NCI-H748 (cell line): ENCODE measurements around the gene DIP2B.
A peak's percentile ranks its signal among the peaks of the same experiment; 100 is the strongest.
"Not testable (repeated sequence)": the region's sequence is repeated elsewhere in the genome, so short reads cannot be mapped to it uniquely, and the experiment has no call there.

Source experiments
- DNase-seq: peaks from one replicate; lab custom pipeline; 2025; ENCODE audit not compliant: unreplicated experiment; lab: John Stamatoyannopoulos, UW

The DIP2B gene

DNA sequence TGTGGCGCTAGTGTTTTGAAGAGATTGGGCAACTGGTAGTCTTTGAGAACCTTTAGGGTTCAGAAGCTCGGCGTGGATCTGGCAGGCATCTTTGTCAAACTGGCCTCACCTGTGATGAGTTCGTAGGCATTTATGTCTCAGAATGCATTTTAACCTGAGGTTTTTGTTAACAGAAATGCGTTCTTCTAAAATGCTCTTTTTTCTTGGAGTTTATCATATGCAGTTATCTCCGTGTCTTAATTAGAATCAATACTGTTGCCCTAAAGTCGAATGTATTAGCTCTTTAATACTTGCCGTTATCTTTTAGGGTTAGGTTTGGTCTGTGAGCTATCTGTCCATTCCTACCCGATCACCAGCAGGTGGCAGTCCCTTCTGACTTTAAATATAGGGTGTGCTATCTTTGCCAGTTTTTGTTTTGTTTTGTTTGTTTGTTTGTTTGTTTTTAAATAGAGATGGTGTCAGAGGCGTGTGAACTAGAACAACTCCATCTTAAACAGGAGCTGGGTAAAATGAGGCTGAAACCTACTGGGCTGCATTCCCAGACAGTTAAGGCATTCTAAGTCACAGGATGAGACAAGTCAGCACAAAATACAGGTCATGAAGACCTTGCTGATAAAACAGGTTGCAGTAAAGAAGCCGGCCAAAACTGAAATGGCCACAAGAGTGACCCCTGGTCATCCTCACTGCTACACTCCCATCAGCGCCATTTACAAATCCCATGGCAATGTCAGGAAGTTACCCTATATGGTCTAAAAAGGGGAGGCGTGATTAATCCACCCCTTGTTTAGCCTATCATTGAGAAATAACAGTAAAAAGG lies 260.5 kb downstream of the DIP2B start:
- peak; percentile 63 for DNase-seq

DNA sequence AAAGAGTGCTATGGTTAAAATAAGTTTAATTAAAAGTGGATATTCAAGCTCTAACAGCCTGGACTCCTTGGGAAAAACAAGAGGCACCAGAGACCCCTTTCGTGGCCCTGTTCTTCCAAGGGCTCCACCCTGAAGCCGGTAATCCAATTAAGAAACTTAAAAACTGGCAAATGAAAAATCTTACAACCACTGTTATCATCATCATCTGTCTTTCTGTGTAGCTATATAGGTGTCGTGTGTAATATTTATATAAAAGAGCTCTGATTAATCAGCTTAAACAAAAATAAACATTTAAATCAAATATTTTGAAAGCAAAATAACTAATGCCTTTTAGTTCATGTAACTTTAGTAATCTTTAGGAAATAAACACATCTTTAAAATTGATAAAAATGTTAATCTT lies 263.6 kb downstream of the DIP2B start:
- DNase-seq = no peak

DNA sequence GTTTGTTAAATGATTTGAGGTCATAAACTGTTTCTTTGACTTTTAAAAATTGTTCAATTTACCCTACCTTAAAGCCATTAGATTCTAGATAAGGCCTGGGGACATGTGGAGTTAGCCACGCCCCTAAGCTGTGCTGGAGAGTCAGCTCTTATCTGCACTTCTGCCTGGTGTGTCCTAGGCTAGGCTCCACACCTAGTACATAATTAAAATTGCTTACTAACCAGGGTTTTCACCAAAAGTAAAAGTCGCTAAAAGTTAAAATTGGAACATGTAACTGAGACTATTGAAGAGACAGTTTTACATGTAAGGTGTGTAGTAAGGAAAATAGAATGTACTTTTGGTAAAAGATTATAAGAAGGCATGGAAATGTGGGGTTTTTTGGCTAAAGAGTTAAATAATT lies 264.0 kb downstream of the DIP2B start:
- DNase-seq = not testable (repeated sequence)

DNA sequence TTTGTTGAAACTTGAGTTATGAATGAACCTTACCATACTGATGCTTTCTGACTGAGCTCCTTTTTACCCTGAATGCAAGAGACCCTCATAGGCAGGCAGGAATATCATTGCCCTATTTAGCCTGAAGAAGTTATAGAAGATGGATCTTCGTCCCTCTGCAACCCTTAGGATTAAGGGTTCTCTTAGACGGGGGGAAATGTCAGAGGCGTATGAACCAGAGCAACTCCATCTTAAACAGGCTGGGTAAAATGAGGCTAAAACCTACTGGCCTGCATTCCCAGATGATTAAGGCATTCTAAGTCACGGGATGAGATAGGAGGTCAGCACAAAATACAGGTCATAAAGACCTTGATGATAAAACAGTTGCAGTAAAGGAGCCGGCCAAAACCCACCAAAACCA lies 266.6 kb downstream of the DIP2B start:
- no peak for DNase-seq

DNA sequence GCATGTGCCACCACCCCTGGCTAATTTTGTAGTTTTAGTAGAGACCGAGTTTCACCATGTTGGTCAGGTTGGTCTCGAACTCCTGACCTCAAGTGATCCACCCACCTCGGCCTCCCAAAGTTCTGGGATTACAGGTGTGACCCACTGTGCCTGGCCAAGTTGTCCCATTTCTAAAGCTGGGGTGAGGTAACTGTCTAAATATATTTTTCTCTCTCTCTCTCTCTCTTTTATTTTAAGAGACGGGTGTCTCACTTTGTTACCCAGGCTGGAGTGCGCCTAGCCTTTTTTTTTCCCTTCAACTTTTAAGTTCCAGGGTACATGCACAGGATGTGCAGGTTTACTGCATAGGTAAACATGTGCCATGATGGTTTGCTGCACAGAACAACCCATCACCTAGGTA lies 267.7 kb downstream of the DIP2B start:
- DNase-seq = no peak

DNA sequence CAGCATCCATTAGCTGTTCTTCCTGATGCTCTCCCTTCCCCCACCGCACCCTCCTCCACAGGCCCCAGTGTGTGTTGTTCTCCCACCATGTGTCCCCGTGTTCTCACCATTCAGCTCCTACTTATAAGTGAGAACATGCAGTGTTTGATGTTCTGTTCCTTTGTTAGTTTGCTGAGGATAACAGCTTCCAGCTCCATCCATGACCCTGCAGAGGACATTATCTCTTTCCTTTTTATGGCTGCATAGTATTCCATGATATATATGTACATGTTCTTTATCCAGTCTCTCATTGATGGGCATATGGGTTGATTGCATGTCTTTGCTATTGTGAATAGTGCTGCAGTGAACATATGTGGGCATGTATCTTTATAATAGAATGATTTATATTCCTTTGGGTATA lies 268.1 kb downstream of the DIP2B start:
- no peak for DNase-seq

DNA sequence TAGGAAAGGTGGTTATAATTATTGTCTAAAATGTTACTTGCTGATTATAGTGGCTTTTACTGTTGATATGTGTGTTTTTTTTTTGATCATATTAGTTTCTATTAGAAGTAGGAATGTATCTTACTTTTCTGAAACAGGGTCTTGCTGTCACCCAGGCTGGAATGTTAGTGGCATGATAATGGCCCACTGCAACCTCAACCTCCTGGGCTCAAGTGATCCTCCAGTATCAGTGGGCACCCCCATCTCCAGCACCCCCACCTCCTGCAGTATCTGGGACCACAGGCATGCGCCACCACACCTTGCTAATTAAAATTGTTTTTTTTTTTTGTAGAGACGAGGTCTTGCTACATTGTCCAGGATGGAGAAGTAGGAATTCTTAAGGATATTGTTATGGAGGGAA lies 270.5 kb downstream of the DIP2B start:
- DNase-seq = no peak

DNA sequence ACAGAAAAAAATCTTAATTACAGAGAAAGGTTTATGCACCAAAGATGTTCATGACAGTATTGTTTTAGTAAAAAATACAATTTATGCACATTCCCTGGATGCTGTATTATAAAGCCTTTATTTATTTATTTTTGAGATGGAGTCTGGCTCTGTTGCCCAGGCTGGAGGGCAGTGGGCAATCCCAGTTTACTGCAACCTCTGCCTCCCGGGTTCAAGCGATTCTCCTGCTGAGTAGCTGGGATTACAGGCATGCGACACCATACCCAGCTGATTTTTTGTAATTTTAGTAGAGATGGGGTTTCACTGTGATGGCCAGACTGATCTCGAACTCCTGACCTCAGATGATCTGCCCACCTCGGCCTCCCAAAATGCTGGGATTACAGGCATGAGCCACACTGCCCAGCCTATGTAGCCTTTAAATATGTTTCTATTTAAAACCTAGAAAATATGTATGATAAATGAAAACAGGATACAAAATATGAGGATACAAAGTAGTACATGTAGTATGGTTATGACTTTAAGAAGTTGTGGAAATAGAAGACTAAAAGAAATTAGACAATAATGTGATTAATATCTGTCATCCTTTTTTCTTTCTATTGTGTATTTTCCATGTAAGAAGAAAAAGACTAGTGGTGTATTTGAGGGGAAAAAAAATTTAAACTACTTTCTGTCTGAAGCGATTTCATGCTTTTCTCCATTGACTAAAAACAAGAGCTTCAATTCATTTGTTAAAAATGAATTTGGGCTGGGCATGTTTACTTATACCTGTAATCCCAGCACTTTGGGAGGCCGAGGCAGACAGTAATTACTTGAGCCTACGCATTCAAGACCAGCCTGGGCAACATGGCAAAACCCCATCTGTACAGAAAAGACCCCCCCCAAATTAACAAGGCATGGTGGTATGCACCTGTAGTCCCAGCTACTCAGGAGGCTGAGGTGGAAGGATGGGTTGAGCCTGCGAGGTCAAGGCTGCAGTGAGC lies 272.3 kb downstream of the DIP2B start:
- no peak for DNase-seq

DNA sequence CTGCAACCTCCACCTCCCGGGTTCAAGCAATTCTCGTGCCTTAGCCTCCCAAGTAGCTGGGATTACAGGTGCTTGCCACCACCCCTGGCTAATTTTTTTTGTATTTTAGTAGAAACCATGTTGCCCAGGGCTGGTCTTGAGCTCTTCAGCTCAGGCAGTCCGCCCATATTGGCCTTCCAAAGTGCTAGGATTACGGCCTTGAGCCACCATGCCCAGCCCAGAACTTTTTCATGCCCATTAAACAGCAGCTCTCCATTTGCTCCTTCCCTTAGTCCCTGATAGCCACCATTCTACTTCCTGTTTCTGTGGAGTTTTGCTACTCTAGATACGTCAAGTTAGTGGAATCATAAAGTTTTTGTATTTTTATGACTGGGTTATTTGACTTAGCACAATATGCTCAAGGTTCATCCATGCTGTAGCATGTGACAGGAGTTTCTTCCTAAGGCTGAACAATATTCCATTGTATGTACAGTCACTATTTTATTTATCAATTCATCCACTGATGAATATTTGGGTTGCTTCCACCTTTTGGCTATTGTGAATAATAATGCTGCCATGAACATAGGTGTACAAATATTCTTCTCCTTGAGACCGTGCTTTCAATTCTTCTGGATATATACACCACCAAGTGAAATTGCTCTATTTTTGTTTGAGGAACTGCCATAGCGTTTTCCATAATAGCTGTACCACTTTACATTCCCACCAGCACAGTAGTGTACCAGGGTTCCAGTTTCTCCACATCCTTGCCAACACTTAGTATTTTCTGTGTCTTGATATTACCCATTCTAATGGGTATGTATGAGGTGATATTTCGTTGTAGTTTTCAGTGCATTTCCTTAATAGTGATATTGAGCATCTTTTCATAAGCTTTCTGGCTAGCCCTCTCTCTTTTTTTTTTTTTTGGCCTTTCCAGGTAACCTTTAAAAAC lies 274.1 kb downstream of the DIP2B start:
- DNase-seq = no peak

DNA sequence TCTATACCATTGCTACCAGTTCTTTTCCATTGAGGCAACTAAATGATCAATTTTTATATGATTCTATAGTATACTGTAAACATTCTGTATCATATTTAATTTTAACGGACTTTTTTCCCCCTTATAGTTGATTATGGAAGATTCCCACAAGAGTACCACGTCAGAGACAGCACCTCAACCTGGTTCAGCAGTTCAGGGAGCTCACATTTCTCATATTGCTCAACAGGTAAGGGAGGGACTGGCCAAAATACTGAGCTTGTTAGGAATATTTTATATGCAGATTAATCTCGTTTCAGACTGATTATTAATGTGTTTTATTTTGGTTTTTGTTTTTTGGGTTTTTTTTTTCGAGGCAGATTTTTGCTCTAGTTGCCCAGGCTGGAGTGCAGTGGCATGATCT lies 275.2 kb downstream of the DIP2B start:
- DNase-seq = no peak

DNA sequence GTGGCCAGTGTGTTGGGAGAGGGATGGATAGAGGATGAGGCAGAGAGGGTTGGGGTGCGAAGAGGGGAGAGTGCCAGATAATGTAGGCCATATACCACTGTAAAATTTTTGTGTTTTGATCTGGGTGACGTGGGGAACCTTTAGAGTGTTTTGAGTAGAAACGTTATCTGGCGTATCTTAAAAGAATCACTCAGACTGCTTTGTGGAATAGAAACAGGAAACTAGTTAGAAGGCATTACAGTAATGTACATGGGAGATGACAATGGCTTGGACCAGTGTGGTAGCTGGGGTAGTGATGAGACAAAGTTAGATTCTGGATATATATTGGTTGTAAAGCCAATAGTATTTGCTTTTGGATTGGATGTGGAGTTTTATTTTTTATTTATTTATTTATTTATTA lies 279.7 kb downstream of the DIP2B start:
- no peak for DNase-seq

DNA sequence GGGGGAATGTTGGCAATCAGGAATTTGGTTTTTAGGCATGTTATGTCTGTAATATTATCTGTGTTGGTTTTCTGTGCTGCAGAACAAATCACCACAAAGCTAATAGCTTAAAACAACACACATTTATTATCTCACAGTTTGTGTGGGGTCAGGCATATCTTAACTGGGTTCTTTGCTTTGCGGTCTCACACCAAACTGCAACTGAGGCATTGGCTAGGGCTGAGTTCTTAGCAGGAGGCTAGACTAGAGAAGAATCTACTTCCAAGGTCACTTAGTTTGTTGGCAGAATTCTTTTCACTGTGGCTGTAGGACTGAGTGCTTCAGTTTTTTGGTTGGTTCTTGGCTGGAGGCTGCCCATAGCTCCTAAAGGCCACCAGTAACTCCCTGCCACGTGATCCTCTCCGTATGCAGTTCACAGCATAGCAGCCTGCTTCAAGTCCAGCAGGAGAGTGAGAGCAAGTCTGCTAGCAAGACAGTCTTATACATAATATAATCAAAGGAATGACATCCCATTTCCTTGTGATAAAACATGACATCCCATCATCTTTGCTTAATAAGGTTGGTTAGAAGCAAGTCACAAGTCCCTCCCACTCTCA lies 280.7 kb downstream of the DIP2B start:
- no peak for DNase-seq

DNA sequence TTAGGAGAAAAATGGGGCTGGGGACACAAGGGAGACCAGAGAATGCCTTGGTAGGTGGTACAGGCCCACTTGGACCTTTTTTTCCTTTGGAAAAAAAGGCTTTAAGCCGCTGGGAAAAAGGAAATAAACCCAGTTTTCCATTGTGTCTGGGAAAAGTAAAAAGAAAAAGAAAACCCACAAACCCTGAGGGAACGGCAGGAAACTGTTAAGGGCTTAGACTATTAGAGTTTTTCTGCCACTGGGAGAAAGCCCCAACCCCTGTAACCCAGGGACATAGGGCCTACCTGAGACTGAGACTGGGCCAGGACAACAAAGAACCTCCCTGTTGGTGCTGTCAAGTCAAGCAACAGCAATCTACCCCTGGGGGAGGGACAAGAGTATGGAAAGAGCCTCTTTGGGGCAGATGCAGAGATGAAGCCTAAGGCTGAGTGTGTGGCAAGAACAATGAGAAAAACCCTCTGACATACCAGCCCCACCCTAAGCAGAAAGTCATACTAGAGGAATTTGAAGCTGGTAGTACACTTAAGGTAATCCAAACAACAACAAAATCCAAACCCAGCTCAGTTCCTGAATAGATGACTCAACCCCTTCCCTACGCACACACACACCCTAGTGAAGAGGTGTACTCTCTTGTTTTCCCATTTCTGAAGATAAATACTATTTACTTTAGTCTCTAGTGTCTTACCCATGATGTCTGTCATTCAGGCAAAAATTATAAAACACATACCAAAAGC lies 281.9 kb downstream of the DIP2B start:
- DNase-seq = no peak

DNA sequence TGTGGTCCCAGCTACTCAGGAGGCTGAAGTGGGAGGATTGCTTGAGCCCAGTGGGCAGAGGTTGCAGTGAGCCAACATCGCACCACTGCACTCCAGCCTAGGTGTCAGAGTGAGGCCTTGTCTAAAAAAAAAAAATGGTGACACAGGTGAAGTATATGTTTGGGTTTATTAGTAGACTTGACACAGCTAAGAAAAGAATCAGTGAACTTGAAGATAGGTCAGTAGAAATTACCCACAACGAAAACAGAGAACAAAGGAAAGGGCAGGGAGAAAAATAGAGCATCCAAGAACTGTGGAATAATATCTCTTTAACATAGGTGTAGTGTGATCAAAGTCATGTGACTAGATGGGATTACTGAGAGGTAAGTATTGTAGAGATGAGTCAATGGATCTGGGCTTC lies 282.8 kb downstream of the DIP2B start:
- DNase-seq = no peak

DNA sequence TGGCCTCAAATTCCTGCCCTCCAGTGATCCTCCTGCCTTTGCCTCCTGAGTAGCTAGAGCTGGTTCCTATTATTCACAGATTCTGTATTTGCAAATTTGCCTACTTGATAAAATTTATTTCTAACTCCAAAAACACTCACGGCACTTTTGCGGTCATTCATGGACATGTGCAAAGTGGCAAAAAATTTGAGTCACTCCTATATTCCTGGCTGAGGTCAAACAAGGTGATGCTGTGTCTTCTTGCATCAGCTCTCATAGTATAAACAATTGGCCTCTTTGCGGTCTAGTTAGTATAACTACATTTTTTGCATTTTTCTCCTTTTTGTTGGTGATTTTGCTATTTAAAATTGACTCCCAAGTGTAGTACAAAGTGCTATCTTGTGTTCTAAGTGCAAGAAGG lies 283.8 kb downstream of the DIP2B start:
- DNase-seq = no peak

DNA sequence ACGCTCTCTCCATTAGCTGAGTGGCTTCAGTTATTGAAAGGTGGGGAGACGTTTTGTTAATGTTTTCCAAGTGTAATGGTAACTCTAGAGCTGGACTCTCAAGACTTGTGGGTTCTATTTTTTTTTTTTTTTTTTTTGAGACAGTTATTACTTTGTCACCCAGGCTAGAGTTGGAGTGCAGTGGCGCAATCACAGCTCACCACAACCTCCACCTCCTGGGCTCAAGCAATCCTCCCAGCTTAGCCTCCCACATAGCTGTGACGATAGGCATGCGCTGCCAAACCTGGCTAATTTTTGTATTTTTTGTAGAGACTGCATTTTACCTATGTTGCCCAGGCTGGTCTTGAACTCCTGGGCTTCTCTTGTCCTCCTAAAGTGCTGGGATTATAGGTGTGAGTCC lies 285.3 kb downstream of the DIP2B start:
- DNase-seq = no peak
